IPS-18a (cell line): ENCODE data around the gene OSM.
"Not testable (repeated sequence)": the region's sequence is repeated elsewhere in the genome, so short reads cannot be mapped to it uniquely, and the experiment has no call there.

ENCODE experiments used
- H3K27ac ChIP-seq: one replicate; pipeline ENCODE4 v1.5.1; 2013; ENCODE audit warnings: low read length
- H3K27me3 ChIP-seq: one replicate; pipeline ENCODE4 v1.6.1; 2013; ENCODE audit warnings: mild to moderate bottlenecking, low read length; ENCODE audit not compliant: control insufficient read depth, insufficient read depth
- H3K36me3 ChIP-seq: one replicate; pipeline ENCODE4 v1.6.1; 2013; ENCODE audit warnings: low read depth, low read length; ENCODE audit not compliant: control insufficient read depth
- H3K4me1 ChIP-seq: one replicate; pipeline ENCODE4 v1.6.1; 2013; ENCODE audit warnings: low read depth, low read length; ENCODE audit not compliant: control insufficient read depth
- H3K4me3 ChIP-seq: one replicate; pipeline ENCODE4 v1.5.1; 2013; ENCODE audit warnings: low read length
- H3K9ac ChIP-seq: one replicate; pipeline ENCODE4 v1.6.1; 2013; ENCODE audit warnings: mild to moderate bottlenecking, low read length, moderate library complexity
- H3K9me3 ChIP-seq: one replicate; pipeline ENCODE4 v1.6.1; 2013; ENCODE audit warnings: low read depth, low read length; ENCODE audit not compliant: control insufficient read depth

Gene OSM

GRCh38 chr22:30224161-30224857 is 42.3 kb downstream of the OSM start:
- H3K36me3 ChIP-seq, result no peaks in the 10 kb centered on the region
- no peaks in the 10 kb centered on the region for H3K9me3 ChIP-seq
- no peak overlapping the region for H3K27ac ChIP-seq
- no peak overlapping the region for H3K9ac ChIP-seq
- H3K4me1 ChIP-seq, result peaks cover 6% of the 10 kb centered on the region
- H3K4me3 ChIP-seq, result no peak overlapping the region
- no peaks in the 10 kb centered on the region for H3K27me3 ChIP-seq

GRCh38 chr22:30223303-30223702 is 43.3 kb downstream of the OSM start:
- Histone ChIP-seq H3K27ac (no peak overlapping the region), H3K27me3 (no peaks in the 10 kb centered on the region), H3K9me3 (no peaks in the 10 kb centered on the region), H3K36me3 (no peaks in the 10 kb centered on the region), H3K4me3 (no peak overlapping the region), H3K4me1 (no peaks in the 10 kb centered on the region), H3K9ac (no peak overlapping the region)

- H3K4me1 ChIP-seq, result no peaks in the 10 kb centered on the region
- H3K36me3 ChIP-seq, result no peaks in the 10 kb centered on the region
- no peak overlapping the region for H3K9ac ChIP-seq
- no peak overlapping the region for H3K27ac ChIP-seq
- no peak overlapping the region for H3K4me3 ChIP-seq
- no peaks in the 10 kb centered on the region for H3K9me3 ChIP-seq
- H3K27me3 ChIP-seq, result no peaks in the 10 kb centered on the region
These were observed 44.3 kb downstream of the OSM start for GRCh38 chr22:30222321-30222720.

- Histone ChIP-seq H3K27ac (no peak overlapping the region), H3K4me1 (no peaks in the 10 kb centered on the region), H3K36me3 (no peaks in the 10 kb centered on the region), H3K4me3 (no peak overlapping the region), H3K9me3 (no peaks in the 10 kb centered on the region), H3K9ac (no peak overlapping the region), H3K27me3 (no peaks in the 10 kb centered on the region)
These were observed 45.3 kb downstream of the OSM start for GRCh38 chr22:30221121-30221992.

- H3K27ac ChIP-seq, result no peak overlapping the region
- no peaks in the 10 kb centered on the region for H3K27me3 ChIP-seq
- H3K4me1 ChIP-seq, result no peaks in the 10 kb centered on the region
- H3K9me3 ChIP-seq, result no peaks in the 10 kb centered on the region
- H3K36me3 ChIP-seq, result no peaks in the 10 kb centered on the region
- H3K4me3 ChIP-seq, result no peak overlapping the region
- H3K9ac ChIP-seq, result no peak overlapping the region
These were observed 46.2 kb downstream of the OSM start for GRCh38 chr22:30220338-30221012.

- H3K9ac ChIP-seq, result no peak overlapping the region
- H3K27me3 ChIP-seq, result no peaks in the 10 kb centered on the region
- H3K9me3 ChIP-seq, result no peaks in the 10 kb centered on the region
- no peaks in the 10 kb centered on the region for H3K4me1 ChIP-seq
- no peaks in the 10 kb centered on the region for H3K36me3 ChIP-seq
- H3K27ac ChIP-seq, result no peak overlapping the region
- H3K4me3 ChIP-seq, result no peak overlapping the region
These were observed 46.9 kb downstream of the OSM start for GRCh38 chr22:30219668-30220278.

- Histone ChIP-seq H3K9me3 (no peaks in the 10 kb centered on the region), H3K27me3 (no peaks in the 10 kb centered on the region), H3K27ac (no peak overlapping the region), H3K36me3 (no peaks in the 10 kb centered on the region), H3K4me3 (no peak overlapping the region), H3K4me1 (no peaks in the 10 kb centered on the region), H3K9ac (no peak overlapping the region)
These were observed 47.5 kb downstream of the OSM start for GRCh38 chr22:30219049-30219654.

- Histone ChIP-seq H3K27me3 (no peaks in the 10 kb centered on the region), H3K27ac (no peak overlapping the region), H3K36me3 (no peaks in the 10 kb centered on the region), H3K9ac (no peak overlapping the region), H3K4me1 (no peaks in the 10 kb centered on the region), H3K9me3 (no peaks in the 10 kb centered on the region), H3K4me3 (no peak overlapping the region)
These were observed 48.7 kb downstream of the OSM start for GRCh38 chr22:30217698-30218560.

GRCh38 chr22:30216710-30217109 is 49.9 kb downstream of the OSM start:
- Histone ChIP-seq H3K36me3 (no peaks in the 10 kb centered on the region), H3K9me3 (no peaks in the 10 kb centered on the region), H3K27ac (no peak overlapping the region), H3K4me1 (no peaks in the 10 kb centered on the region), H3K9ac (no peak overlapping the region), H3K4me3 (no peak overlapping the region), H3K27me3 (no peaks in the 10 kb centered on the region)

- not testable (repeated sequence) for H3K9me3 ChIP-seq, H3K27me3 ChIP-seq, H3K4me3 ChIP-seq, H3K27ac ChIP-seq, H3K4me1 ChIP-seq, H3K9ac ChIP-seq, H3K36me3 ChIP-seq
These were observed 50.4 kb downstream of the OSM start for GRCh38 chr22:30216272-30216671.
